K562 (cell line): ENCODE results near the gene KAT6B. TPM values are rescaled to one million over a fixed set of nuclear protein-coding genes. Genes with fewer than 3 reads are reported as not detected.
A peak's percentile ranks its signal among the peaks of the same experiment; 100 is the strongest.

Experiments
- ATAC-seq: fragments of 200-7000 bp; cut with Tn5 transposase; 3 replicates; pipeline ENCODE4 v1.9.1; 2020; ENCODE audit warnings: moderate library complexity
- BruUV-seq: library from RNA; stranded (reverse); fragments of 400-500 nt; replicated peaks from 2 replicates; lab custom pipeline; 2021; lab: Mats Ljungman, UMichigan
- CTCF ChIA-PET: fragments of 300-600 bp; formaldehyde crosslinking; extraction: SDS; loops from one replicate; lab custom pipeline; 2021; ENCODE audit warnings: low intra/inter-chr PET ratio; lab: Yijun Ruan, JAX
- POLR2A ChIA-PET: fragments of 300-600, 350-650 bp; sonication (Branson Sonifier 250); formaldehyde crosslinking; extraction: SDS; loops from one replicate; lab custom pipeline; 2021; ENCODE audit warnings: antibody characterized with exemption, inconsistent platforms; lab: Yijun Ruan, JAX
- DNase-seq, 4 experiments: peaks; one replicate each; pipeline versions ENCODE4 v3.0.0 to v3.0.0-alpha.2; 2011 to 2018; ENCODE audit warnings: low spot score in 3 of 4, mixed read lengths in 3 of 4; ENCODE audit errors: extremely low read depth in 1 of 4
- FAIRE-seq: peaks from 2 replicates; lab custom pipeline; 2011; peaks lifted over from hg19 to GRCh38; lab: Jason Lieb, UNC
- H2AFZ ChIP-seq: 2 replicates; pipeline ENCODE4 v1.6.0; 2011; ENCODE audit warnings: low read depth, low read length, control low read depth, inconsistent platforms
- H3K27ac ChIP-seq: fragments of 200-600 bp; 3 replicates; pipeline ENCODE4 v1.8.0; 2011; ENCODE audit warnings: low read depth, mild to moderate bottlenecking, control low read depth, inconsistent platforms, low read length, moderate library complexity, mixed read lengths; ENCODE audit errors: extremely low read depth
- H3K27me3 ChIP-seq, 2 experiments: fragments of 300-600 bp in 1 of 2; 2 replicates in 1 of 2; 3 replicates in 1 of 2; pipeline versions ENCODE4 v1.6.0 to v1.8.0; 2011; ENCODE audit warnings: inconsistent platforms in 2 of 2, low read length in 2 of 2, mild to moderate bottlenecking in 1 of 2, mixed read lengths in 1 of 2, moderate library complexity in 1 of 2; ENCODE audit not compliant: control insufficient read depth in 2 of 2, insufficient read depth in 2 of 2
- H3K36me3 ChIP-seq: fragments of 300-600 bp; 3 replicates; pipeline ENCODE4 v1.8.0; 2011; ENCODE audit warnings: mild to moderate bottlenecking, low read length, inconsistent platforms; ENCODE audit not compliant: control insufficient read depth, insufficient read depth
- H3K4me1 ChIP-seq, 2 experiments: fragments of 200-600 bp in 1 of 2; replicated peaks in 1 of 2; 2 replicates in 1 of 2; 3 replicates in 1 of 2; pipeline versions ENCODE4 v1.5.1 to v1.8.0; 2011; ENCODE audit warnings: inconsistent platforms in 2 of 2, low read length in 2 of 2, mild to moderate bottlenecking in 1 of 2, mixed read lengths in 1 of 2, moderate library complexity in 1 of 2; ENCODE audit not compliant: control insufficient read depth in 2 of 2, insufficient read depth in 2 of 2
- H3K4me2 ChIP-seq: 2 replicates; pipeline ENCODE4 v1.6.1; 2011; ENCODE audit warnings: low read length, control low read depth, inconsistent platforms, mixed read lengths; ENCODE audit not compliant: insufficient read depth
- H3K4me3 ChIP-seq: fragments of 200-600 bp; sonication (generic), shearing (Covaris generic); 2 replicates; pipeline ENCODE4 v1.5.1; 2016; ENCODE audit warnings: control low read depth, inconsistent platforms
- H3K79me2 ChIP-seq: fragments of 200-600 bp; 3 replicates; pipeline ENCODE4 v1.8.0; 2011; ENCODE audit warnings: low read length, inconsistent platforms; ENCODE audit not compliant: control insufficient read depth, insufficient read depth
- H3K9ac ChIP-seq, 2 experiments: 2 replicates each; pipeline versions ENCODE4 v1.6.0 to v1.6.1; 2011; ENCODE audit warnings: low read depth in 2 of 2, low read length in 2 of 2, control low read depth in 1 of 2, inconsistent platforms in 1 of 2, mild to moderate bottlenecking in 1 of 2, mixed read lengths in 1 of 2; ENCODE audit not compliant: insufficient read depth in 1 of 2
- H3K9me1 ChIP-seq: one replicate; pipeline ENCODE4 v1.6.0; 2011; ENCODE audit warnings: inconsistent platforms, mild to moderate bottlenecking, low read length, moderate library complexity; ENCODE audit not compliant: control insufficient read depth, insufficient read depth
- H3K9me3 ChIP-seq: replicated peaks from 2 replicates; pipeline ENCODE4 v1.5.1; 2011; ENCODE audit warnings: low read depth, low read length, inconsistent platforms; ENCODE audit not compliant: control insufficient read depth, insufficient read depth
- H4K20me1 ChIP-seq: replicated peaks from 2 replicates; pipeline ENCODE4 v1.6.1; 2011; ENCODE audit warnings: low read length, inconsistent platforms, mixed read lengths; ENCODE audit not compliant: control insufficient read depth, insufficient read depth
- CEBPZ ChIP-seq: fragments of 150-350 bp; IDR thresholded peaks from 2 replicates; pipeline ENCODE4 v1.6.1; 2014; ENCODE audit warnings: low read depth, mild to moderate bottlenecking, low read length, borderline replicate concordance
- ELF1 ChIP-seq: fragments of 200-800 bp; sonication (Bioruptor generic); IDR thresholded peaks from 2 replicates; pipeline ENCODE4 v1.6.1; 2016; ENCODE audit warnings: missing genetic modification characterization, missing compliant biosample characterization
- FOXP4 ChIP-seq: sonication (generic); formaldehyde crosslinking; IDR thresholded peaks from 2 replicates; pipeline ENCODE4 v1.8.0; 2022; ENCODE audit warnings: mild to moderate bottlenecking, missing genetic modification reagents, borderline replicate concordance
- GTF2B ChIP-seq: IDR thresholded peaks from 2 replicates; pipeline ENCODE4 v1.6.1; 2011; ENCODE audit not compliant: insufficient read length; ENCODE audit errors: extremely low read depth
- SPI1 ChIP-seq: IDR thresholded peaks from 2 replicates; pipeline ENCODE4 v1.6.1; 2011; ENCODE audit warnings: low read depth, low read length, control low read depth, borderline replicate concordance
- TSHZ1 ChIP-seq: fragments of 250-450 bp; sonication (Bioruptor Pico); IDR thresholded peaks from 2 replicates; pipeline ENCODE4 v1.4.0; 2020; ENCODE audit warnings: mild to moderate bottlenecking, moderate library complexity
- ZNF121 ChIP-seq: sonication (generic); formaldehyde crosslinking; conservative IDR thresholded peaks from 2 replicates; pipeline ENCODE4 v1.8.0; 2022; ENCODE audit warnings: missing genetic modification reagents
- ZNF133 ChIP-seq: fragments of 250-450 bp; sonication (Bioruptor Pico); IDR thresholded peaks from 2 replicates; pipeline ENCODE4 v1.4.0; 2020; ENCODE audit warnings: mild to moderate bottlenecking
- ZNF184 ChIP-seq: sonication (generic); formaldehyde crosslinking; IDR thresholded peaks from 2 replicates; pipeline ENCODE4 v1.5.0; 2020; ENCODE audit warnings: missing genetic modification reagents
- WGBS: fragments of 100-300 bp; shearing (Covaris generic); methylation state at CpG from one replicate; pipeline ENCODE4 v1.1.6; 2016; ENCODE audit warnings: low coverage, mixed read lengths; ENCODE audit not compliant: insufficient coverage; ENCODE audit errors: missing lambda C conversion rate; 5-methylcytosine and 5-hydroxymethylcytosine counted together
- in situ Hi-C: fragments of 300-500 bp; cut with MboI; formaldehyde crosslinking; loops from 4 replicates; pipeline ENCODE4 v1.15.0; 2018; ENCODE audit warnings: inconsistent platforms, mixed read lengths
- intact Hi-C: fragments of 100-400 bp; cut with micrococcal nuclease; formaldehyde crosslinking; loops from 2 replicates; pipeline ENCODE4 v1.14.2; 2022
- polyA plus RNA-seq, 8 experiments: library from polyadenylated mRNA; depleted of rRNA in 4 of 8; stranded (reverse) in 5 of 8; unstranded in 3 of 8; fragments of >200 nt; fragmentation: Nextera tagmentation in 2 of 8; fragmentation: Illumina TruSeq in 1 of 8; extraction: Ambion mirVana in 2 of 8; extraction: Trizol in 1 of 8; gene quantifications; 2 replicates each; pipeline versions ENCODE4 v1.2.1 to v1.2.3, GENCODE V29; 2011 to 2014; ENCODE audit warnings: inconsistent platforms in 1 of 8, missing spikeins in 1 of 8
- total RNA-seq, 7 experiments: library from RNA; depleted of rRNA in 6 of 7; stranded (reverse); fragments of >200 nt in 6 of 7; fragmentation: Illumina TruSeq in 2 of 7; extraction: Trizol in 2 of 7; gene quantifications; 2 replicates each; pipeline versions ENCODE4 v1.2.1 to v1.2.3, GENCODE V29; 2011 to 2021; ENCODE audit warnings: low replicate concordance in 1 of 7

KAT6B gene
- total and polyA plus RNA-seq, 9 of the 15 experiments (the other 6 are each of a cell fraction or from before 2014, with no cell fraction given) = 1.4 to 9.2 (median 6.8) TPM

- ChIA-PET CTCF (no interaction called here), POLR2A (no interaction called here)
- no peaks in the 10 kb centered on the region for H3K79me2 ChIP-seq
- H4K20me1 ChIP-seq = no peaks in the 10 kb centered on the region
- in situ Hi-C loops (no loop called here), intact Hi-C loops (no loop called here)
- no peak overlapping the region for H3K27ac ChIP-seq
- no TSS peak for BruUV-seq
- H3K4me2 ChIP-seq = no peak overlapping the region
- H3K4me1 ChIP-seq = no peaks in the 10 kb centered on the region
- no peaks in the 10 kb centered on the region for H3K9me1 ChIP-seq
- FAIRE-seq (no peak), DNase-seq (no peak), ATAC-seq (no peak)
- no peaks in the 10 kb centered on the region for H3K27me3 ChIP-seq
- H3K9me3 ChIP-seq = no peaks in the 10 kb centered on the region
- no peak overlapping the region for H3K9ac ChIP-seq
- no peak overlapping the region for H2AFZ ChIP-seq
- 45% methylated on average over 8 of the region's 8 CpGs for WGBS
- H3K36me3 ChIP-seq = 0 out of 3 replicates have a peak, but pooled peaks cover 5% of the 10 kb centered on the region
- no peak overlapping the region for H3K4me3 ChIP-seq
- TF ChIP-seq FOXP4 (CRISPR knock-in tag) (no peak), GTF2B (no peak), TSHZ1 (CRISPR knock-in tag) (no peak), CEBPZ (no peak), ZNF121 (CRISPR knock-in tag) (no peak), ZNF184 (CRISPR knock-in tag) (no peak), ELF1 (0 out of 2 replicates have a peak, but pooled peaks have one; percentile 23), ZNF133 (CRISPR knock-in tag) (no peak), SPI1 (peak; percentile 72)
These were observed 151.8 kb downstream of the KAT6B start for GRCh38 chr10:74977913-74978847.
